CD4-positive, alpha-beta memory T cell (primary cell): ENCODE results near the gene MDN1. TPM values are rescaled to one million over a fixed set of nuclear protein-coding genes. Genes with fewer than 3 reads are reported as not detected.
A peak's percentile ranks its signal among the peaks of the same experiment; 100 is the strongest.
"Not testable (repeated sequence)": the region's sequence is repeated elsewhere in the genome, so short reads cannot be mapped to it uniquely, and the experiment has no call there.

Experiments
- CTCF ChIA-PET: fragments of 350-600 bp; sonication (Branson Sonifier 250); formaldehyde crosslinking; loops from one replicate; lab custom pipeline; 2021; ENCODE audit warnings: inconsistent platforms; ENCODE audit not compliant: partially characterized antibody; lab: Charles Lee
- POLR2A ChIA-PET: fragments of 350-600 bp; sonication (Branson Sonifier 250); formaldehyde crosslinking; loops from one replicate; lab custom pipeline; 2021; ENCODE audit not compliant: partially characterized antibody; lab: Charles Lee
- DNase-seq, 5 donors: peaks; one replicate each; pipeline versions ENCODE4 v3.0.0 to v3.0.0-alpha.2; 2020 to 2022; ENCODE audit warnings: mixed read lengths in 1 of 5
- H3K27ac ChIP-seq: one replicate; pipeline ENCODE4 v1.7.0; 2013; ENCODE audit warnings: low read depth, low read length
- H3K27me3 ChIP-seq: 2 replicates; pipeline ENCODE4 v1.7.0; 2013; ENCODE audit warnings: mild to moderate bottlenecking, low read length, moderate library complexity; ENCODE audit not compliant: insufficient read depth
- H3K36me3 ChIP-seq: 2 replicates; pipeline ENCODE4 v1.7.0; 2013; ENCODE audit warnings: mild to moderate bottlenecking, low read length, moderate library complexity; ENCODE audit not compliant: insufficient read depth
- H3K4me1 ChIP-seq: 2 replicates; pipeline ENCODE4 v1.7.0; 2013; ENCODE audit warnings: mild to moderate bottlenecking, low read length, moderate library complexity; ENCODE audit not compliant: insufficient read depth
- H3K4me3 ChIP-seq, 2 donors: one replicate each; pipeline ENCODE4 v1.7.0; 2013; ENCODE audit warnings: low read length in 2 of 2, mild to moderate bottlenecking in 1 of 2
- H3K9me3 ChIP-seq, 2 donors: one replicate each; pipeline ENCODE4 v1.7.0; 2013; ENCODE audit warnings: low read length in 2 of 2, control low read depth in 1 of 2; ENCODE audit not compliant: control insufficient read depth in 1 of 2
- H3K27ac Mint-ChIP-seq, 7 donors: one replicate each; pipeline ENCODE4 v1.8.0; 2020 to 2021; ENCODE audit warnings: mixed read lengths in 7 of 7, mild to moderate bottlenecking in 6 of 7, inconsistent platforms in 3 of 7, moderate library complexity in 3 of 7
- H3K27me3 Mint-ChIP-seq, 2 donors: one replicate each; pipeline ENCODE4 v1.8.0; 2020 to 2021; ENCODE audit warnings: mixed read lengths in 2 of 2
- H3K36me3 Mint-ChIP-seq, 2 donors: one replicate each; pipeline ENCODE4 v1.8.0; 2020 to 2021; ENCODE audit warnings: mixed read lengths in 2 of 2, inconsistent platforms in 1 of 2, mild to moderate bottlenecking in 1 of 2
- H3K4me1 Mint-ChIP-seq, 4 donors: one replicate each; pipeline ENCODE4 v1.8.0; 2020 to 2021; ENCODE audit warnings: mixed read lengths in 4 of 4, mild to moderate bottlenecking in 1 of 4
- H3K4me3 Mint-ChIP-seq, 8 donors: one replicate each; pipeline ENCODE4 v1.8.0; 2020 to 2021; ENCODE audit warnings: mixed read lengths in 8 of 8, mild to moderate bottlenecking in 7 of 8, moderate library complexity in 6 of 8, inconsistent platforms in 3 of 8
- H3K9me3 Mint-ChIP-seq, 8 donors: one replicate each; pipeline ENCODE4 v1.8.0; 2020 to 2021; ENCODE audit warnings: mixed read lengths in 8 of 8, mild to moderate bottlenecking in 5 of 8, inconsistent platforms in 3 of 8, moderate library complexity in 1 of 8
- intact Hi-C: fragments of 100-400 bp; cut with micrococcal nuclease; formaldehyde crosslinking; loops from one replicate; pipeline ENCODE4 v1.15.1; 2023
- polyA plus RNA-seq, 2 donors: library from polyadenylated mRNA; unstranded; fragments of 300-500 nt; fragmentation: Illumina TruSeq; gene quantifications; one replicate each; pipeline ENCODE4 v1.2.3, GENCODE V29; 2021
- total RNA-seq, 2 experiments: library from RNA; stranded (reverse); gene quantifications; one replicate each; pipeline ENCODE4 v1.2.3, GENCODE V29; 2021

Gene MDN1
- total and polyA plus RNA-seq, 4 experiments from 2014 or later = 4.1 to 72.2 (median 36.1) TPM

DNA sequence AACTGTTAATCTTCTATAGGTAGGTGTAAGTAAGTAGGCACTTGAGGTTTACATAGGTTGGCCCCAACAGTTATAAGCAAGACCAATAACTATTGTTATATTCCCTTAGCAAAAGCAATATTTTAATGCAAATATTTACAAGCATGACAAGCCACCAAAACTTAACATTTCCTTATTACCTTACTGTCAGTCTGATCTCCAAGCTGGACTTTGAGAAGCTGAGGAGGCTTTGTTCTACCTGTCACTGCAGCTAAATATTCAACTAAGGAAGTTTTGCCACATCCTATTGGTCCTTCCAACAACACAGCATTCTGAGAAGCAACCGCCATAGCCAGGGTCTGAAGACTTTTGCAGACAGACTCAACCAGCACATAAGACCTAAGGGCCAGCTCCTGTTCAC lies 29.6 kb downstream of the MDN1 start:
- H3K4me3 ChIP-seq = no peak overlapping the region
- H3K36me3 ChIP-seq = peaks cover 40% of the 10 kb centered on the region
- intact Hi-C loops = no loop called here
- no peaks in the 10 kb centered on the region for H3K9me3 Mint-ChIP-seq
- H3K4me1 Mint-ChIP-seq = peaks cover 18 to 24% (median 21%) of the 10 kb centered on the region in 4 donors
- H3K27ac Mint-ChIP-seq = no peak overlapping the region
- peaks cover 52 to 71% of the 10 kb centered on the region in 2 donors for H3K36me3 Mint-ChIP-seq
- no peaks in the 10 kb centered on the region for H3K27me3 ChIP-seq
- ChIA-PET CTCF (no interaction called here), POLR2A (interaction anchor here (1.6 kb wide), 1 partner anchor 30 kb away, joined by 3 read pairs; the partner anchor contains the start of gene MDN1)
- H3K27me3 Mint-ChIP-seq = no peaks in the 10 kb centered on the region
- DNase-seq = no peak
- no peak overlapping the region for H3K27ac ChIP-seq
- no peak overlapping the region for H3K4me3 Mint-ChIP-seq
- H3K9me3 ChIP-seq = no peaks in the 10 kb centered on the region
- H3K4me1 ChIP-seq = peaks cover 24% of the 10 kb centered on the region

- Mint-ChIP-seq H3K9me3 (peaks cover 0 to 4% (median 0%) of the 10 kb centered on the region in 8 donors), H3K4me1 (peaks cover 0 to 2% (median under 1%) of the 10 kb centered on the region in 4 donors), H3K27ac (peak overlapping the region in 1 of 7 donors; percentile 39), H3K4me3 (no peak overlapping the region), H3K36me3 (peaks cover 61 to 70% of the 10 kb centered on the region in 2 donors), H3K27me3 (no peaks in the 10 kb centered on the region)
- Histone ChIP-seq H3K4me1 (peaks cover 2% of the 10 kb centered on the region), H3K9me3 (no peaks in the 10 kb centered on the region), H3K36me3 (peaks cover 47% of the 10 kb centered on the region), H3K27ac (no peak overlapping the region), H3K27me3 (no peaks in the 10 kb centered on the region), H3K4me3 (no peak overlapping the region)
- no peak for DNase-seq
- ChIA-PET POLR2A (no interaction called here), CTCF (no interaction called here)
- intact Hi-C loops = no loop called here
Observed at GRCh38 chr6:89787660-89788328, 31.8 kb downstream of the MDN1 start.

GRCh38 chr6:89786970-89787369 lies 32.6 kb downstream of the MDN1 start:
- Mint-ChIP-seq H3K9me3 (peaks cover 0 to 4% (median under 1%) of the 10 kb centered on the region in 8 donors), H3K27me3 (no peaks in the 10 kb centered on the region), H3K27ac (no peak overlapping the region), H3K4me1 (no peaks in the 10 kb centered on the region), H3K4me3 (no peak overlapping the region), H3K36me3 (peaks cover 68 to 72% of the 10 kb centered on the region in 2 donors)
- H3K27ac ChIP-seq = no peak overlapping the region
- intact Hi-C loops = no loop called here
- no peaks in the 10 kb centered on the region for H3K27me3 ChIP-seq
- DNase-seq = no peak
- H3K9me3 ChIP-seq = no peaks in the 10 kb centered on the region
- H3K36me3 ChIP-seq = peaks cover 43% of the 10 kb centered on the region
- no peaks in the 10 kb centered on the region for H3K4me1 ChIP-seq
- POLR2A ChIA-PET = no interaction called here
- H3K4me3 ChIP-seq = no peak overlapping the region
- CTCF ChIA-PET = no interaction called here

DNA sequence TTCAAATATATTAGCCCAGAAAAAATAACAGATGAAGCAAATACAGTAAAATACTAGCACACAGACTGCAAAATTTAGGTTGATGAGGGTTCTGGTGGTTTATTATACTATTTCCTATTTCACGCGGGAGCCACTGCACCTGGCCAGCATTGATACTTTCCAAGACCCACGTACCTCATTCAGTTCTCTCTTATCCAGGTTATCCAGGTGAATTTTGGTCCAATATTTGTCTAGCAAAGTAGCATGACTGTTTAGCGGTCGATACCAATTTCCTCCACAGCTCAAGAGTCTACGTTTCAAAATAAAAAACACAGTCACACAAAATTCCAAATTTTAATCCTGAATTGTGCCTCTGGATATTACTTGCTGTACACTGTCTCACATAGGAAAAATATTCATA lies 34.8 kb downstream of the MDN1 start:
- peaks cover 74 to 79% of the 10 kb centered on the region in 2 donors for H3K36me3 Mint-ChIP-seq
- ChIA-PET CTCF (no interaction called here), POLR2A (no interaction called here)
- no peaks in the 10 kb centered on the region for H3K4me1 ChIP-seq
- intact Hi-C loops = no loop called here
- no peak overlapping the region for H3K27ac Mint-ChIP-seq
- peaks cover 0 to 4% (median under 1%) of the 10 kb centered on the region in 8 donors for H3K9me3 Mint-ChIP-seq
- H3K27ac ChIP-seq = no peak overlapping the region
- H3K27me3 Mint-ChIP-seq = no peaks in the 10 kb centered on the region
- H3K27me3 ChIP-seq = no peaks in the 10 kb centered on the region
- H3K4me1 Mint-ChIP-seq = no peaks in the 10 kb centered on the region
- no peaks in the 10 kb centered on the region for H3K9me3 ChIP-seq
- H3K4me3 Mint-ChIP-seq = no peak overlapping the region
- peaks cover 52% of the 10 kb centered on the region for H3K36me3 ChIP-seq
- no peak for DNase-seq
- H3K4me3 ChIP-seq = no peak overlapping the region

GRCh38 chr6:89783293-89783692 lies 36.3 kb downstream of the MDN1 start:
- POLR2A ChIA-PET, H3K4me3 Mint-ChIP-seq, H3K9me3 ChIP-seq, H3K9me3 Mint-ChIP-seq, H3K27ac ChIP-seq, H3K4me1 ChIP-seq, H3K27me3 Mint-ChIP-seq, H3K27ac Mint-ChIP-seq, CTCF ChIA-PET, H3K4me3 ChIP-seq, intact Hi-C loops, H3K4me1 Mint-ChIP-seq, DNase-seq, H3K27me3 ChIP-seq: not testable (repeated sequence)
- H3K36me3 Mint-ChIP-seq = peaks cover 68 to 76% of the 10 kb centered on the region in 2 donors
- H3K36me3 ChIP-seq = peaks cover 47% of the 10 kb centered on the region

GRCh38 chr6:89782222-89782621 lies 37.4 kb downstream of the MDN1 start:
- H3K4me3 ChIP-seq = no peak overlapping the region
- H3K27me3 Mint-ChIP-seq = no peaks in the 10 kb centered on the region
- CTCF ChIA-PET = no interaction called here
- no peaks in the 10 kb centered on the region for H3K9me3 ChIP-seq
- intact Hi-C loops = no loop called here
- no peak overlapping the region for H3K4me3 Mint-ChIP-seq
- H3K27me3 ChIP-seq = no peaks in the 10 kb centered on the region
- H3K36me3 ChIP-seq = peaks cover 38% of the 10 kb centered on the region
- H3K4me1 Mint-ChIP-seq = no peaks in the 10 kb centered on the region
- peaks cover 65 to 70% of the 10 kb centered on the region in 2 donors for H3K36me3 Mint-ChIP-seq
- POLR2A ChIA-PET = no interaction called here
- no peak overlapping the region for H3K27ac ChIP-seq
- no peak overlapping the region for H3K27ac Mint-ChIP-seq
- no peak for DNase-seq
- no peaks in the 10 kb centered on the region for H3K4me1 ChIP-seq
- peaks cover 0 to 4% (median under 1%) of the 10 kb centered on the region in 8 donors for H3K9me3 Mint-ChIP-seq

DNA sequence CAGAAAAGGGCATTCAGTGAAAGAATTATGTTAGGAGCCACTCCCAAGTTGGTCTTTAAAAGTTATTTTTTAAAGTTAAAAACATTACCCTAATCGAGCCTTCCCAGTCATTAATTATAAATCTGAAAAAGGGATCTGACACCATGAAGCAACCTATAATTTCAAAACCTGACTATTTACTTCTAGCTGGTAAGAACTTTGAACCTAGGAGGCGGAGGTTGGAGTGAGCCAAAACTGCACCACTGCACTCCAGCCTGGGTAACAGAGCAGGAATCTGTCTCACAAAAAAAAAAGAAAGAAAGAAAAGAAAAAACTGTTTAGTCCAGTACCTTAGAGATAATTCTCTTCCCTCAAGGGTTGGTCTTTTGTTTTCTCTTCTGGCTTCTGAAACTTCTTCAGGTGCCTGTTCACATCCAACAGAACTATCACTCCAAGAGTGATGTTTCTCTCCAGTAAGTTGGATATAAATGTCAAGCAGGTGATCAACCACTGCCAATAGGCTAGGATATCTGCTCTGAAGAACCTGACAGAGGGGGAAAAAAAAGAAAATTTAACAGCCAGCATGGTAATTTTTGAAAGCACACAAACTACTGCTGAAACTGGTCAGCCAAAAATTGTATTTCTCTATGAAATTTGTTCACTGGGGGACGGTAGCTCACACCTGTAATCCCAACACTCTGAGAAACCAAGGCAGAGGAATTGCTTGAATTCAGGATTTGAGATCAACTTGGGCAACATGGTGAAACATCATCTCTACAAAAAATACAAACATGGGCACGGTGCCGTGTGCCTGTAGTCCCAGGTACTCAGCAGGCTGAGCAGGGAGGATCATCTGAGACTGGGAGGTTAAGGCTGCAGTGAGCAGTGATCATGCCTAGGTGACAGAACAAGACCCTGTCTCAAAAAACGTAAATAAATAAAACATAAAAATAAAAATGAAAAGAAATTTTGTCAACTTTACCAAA lies 38.2 kb downstream of the MDN1 start:
- DNase-seq = no peak
- no peaks in the 10 kb centered on the region for H3K4me1 Mint-ChIP-seq
- H3K4me3 Mint-ChIP-seq = no peak overlapping the region
- no peak overlapping the region for H3K4me3 ChIP-seq
- H3K36me3 Mint-ChIP-seq = peaks cover 67 to 70% of the 10 kb centered on the region in 2 donors
- H3K9me3 ChIP-seq = no peaks in the 10 kb centered on the region
- H3K9me3 Mint-ChIP-seq = peaks cover 0 to 4% (median under 1%) of the 10 kb centered on the region in 8 donors
- intact Hi-C loops = no loop called here
- POLR2A ChIA-PET = no interaction called here
- no peaks in the 10 kb centered on the region for H3K4me1 ChIP-seq
- H3K27ac Mint-ChIP-seq = peak overlapping the region in 1 of 7 donors; percentile 63
- no peaks in the 10 kb centered on the region for H3K27me3 ChIP-seq
- CTCF ChIA-PET = no interaction called here
- H3K27ac ChIP-seq = no peak overlapping the region
- peaks cover 34% of the 10 kb centered on the region for H3K36me3 ChIP-seq
- H3K27me3 Mint-ChIP-seq = no peaks in the 10 kb centered on the region
